Endothelial cell of umbilical vein (primary cell): Measurements from ENCODE around the gene XYLT1. TPM values are rescaled to one million over a fixed set of nuclear protein-coding genes. Genes with fewer than 3 reads are reported as not detected.

ENCODE experiments used
- BruUV-seq: library from RNA; stranded (reverse); fragments of 400-500 nt; replicated peaks from 2 replicates; lab custom pipeline; 2021; lab: Mats Ljungman, UMichigan
- CTCF ChIA-PET: fragments of 300-600, 350-600 bp; sonication (Branson Sonifier 250); formaldehyde crosslinking; loops from one replicate; lab custom pipeline; 2021; ENCODE audit warnings: antibody characterized with exemption, inconsistent platforms; lab: Charles Lee
- POLR2A ChIA-PET: fragments of 300-600, 350-600 bp; sonication (Branson Sonifier 250); formaldehyde crosslinking; loops from one replicate; lab custom pipeline; 2021; ENCODE audit warnings: antibody characterized with exemption, inconsistent platforms; lab: Charles Lee
- DNase-seq: peaks from one replicate; pipeline ENCODE4 v3.0.0-alpha.2; 2011; ENCODE audit warnings: low read depth, low spot score
- FAIRE-seq: peaks from 2 replicates; lab custom pipeline; 2011; peaks lifted over from hg19 to GRCh38; lab: Jason Lieb, UNC
- H2AFZ ChIP-seq: 2 replicates; pipeline ENCODE4 v1.6.0; 2012; ENCODE audit warnings: low read depth, low read length, control low read depth, inconsistent platforms
- H3K27ac ChIP-seq: 2 replicates; pipeline ENCODE4 v1.5.1; 2011; ENCODE audit warnings: low read depth, mild to moderate bottlenecking, control low read depth, low read length, moderate library complexity; ENCODE audit not compliant: insufficient read depth
- H3K27me3 ChIP-seq, 2 experiments: 2 replicates each; pipeline versions ENCODE4 v1.6.0 to v1.6.1; 2011; ENCODE audit warnings: low read length in 2 of 2, mixed read lengths in 1 of 2; ENCODE audit not compliant: control insufficient read depth in 2 of 2, insufficient read depth in 2 of 2
- H3K36me3 ChIP-seq, 2 experiments: 2 replicates in 1 of 2; 3 replicates in 1 of 2; pipeline ENCODE4 v1.5.1; 2011; ENCODE audit warnings: low read length in 2 of 2, mild to moderate bottlenecking in 1 of 2, moderate library complexity in 1 of 2; ENCODE audit not compliant: control insufficient read depth in 2 of 2, insufficient read depth in 2 of 2; ENCODE audit errors: extremely low read depth in 1 of 2
- H3K4me1 ChIP-seq: 3 replicates; pipeline ENCODE4 v1.5.1; 2011; ENCODE audit warnings: mild to moderate bottlenecking, low read length; ENCODE audit not compliant: control insufficient read depth, insufficient read depth; ENCODE audit errors: extremely low read depth
- H3K4me2 ChIP-seq: 2 replicates; pipeline ENCODE4 v1.6.1; 2011; ENCODE audit warnings: low read length, control low read depth, mixed read lengths; ENCODE audit not compliant: insufficient read depth
- H3K4me3 ChIP-seq, 3 experiments: fragments of 200-600 bp in 1 of 3; sonication (generic), shearing (Covaris generic) in 1 of 3; replicated peaks in 1 of 3; 2 replicates each; pipeline ENCODE4 v1.5.1; 2011 to 2016; ENCODE audit warnings: control low read depth in 3 of 3, low read length in 3 of 3, mild to moderate bottlenecking in 2 of 3, inconsistent platforms in 1 of 3, low read depth in 1 of 3, moderate library complexity in 1 of 3; ENCODE audit not compliant: insufficient read depth in 1 of 3
- H3K79me2 ChIP-seq: 2 replicates; pipeline ENCODE4 v1.6.0; 2012; ENCODE audit warnings: low read length, inconsistent platforms; ENCODE audit not compliant: control insufficient read depth, insufficient read depth
- H3K9ac ChIP-seq: replicated peaks from 2 replicates; pipeline ENCODE3; 2011; ENCODE audit warnings: low read length, control low read depth; ENCODE audit not compliant: insufficient read depth; ENCODE audit errors: extremely low read depth
- H3K9me1 ChIP-seq: replicated peaks from 3 replicates; pipeline ENCODE4 v1.6.0; 2011; ENCODE audit warnings: mild to moderate bottlenecking, low read length; ENCODE audit not compliant: control insufficient read depth, insufficient read depth; ENCODE audit errors: extremely low read depth
- H3K9me3 ChIP-seq: replicated peaks from 2 replicates; pipeline ENCODE4 v1.5.1; 2012; ENCODE audit warnings: low read length, inconsistent platforms; ENCODE audit not compliant: control insufficient read depth, insufficient read depth
- H4K20me1 ChIP-seq: replicated peaks from 2 replicates; pipeline ENCODE3; 2011; ENCODE audit warnings: mild to moderate bottlenecking, low read length; ENCODE audit not compliant: control insufficient read depth, insufficient read depth; ENCODE audit errors: extremely low read depth
- CTCF ChIP-seq, 2 donors: IDR thresholded peaks; 1 replicate in 1 of 2; 2 replicates in 1 of 2; pipeline ENCODE4 v1.5.1; 2011; ENCODE audit warnings: low read length in 2 of 2, mild to moderate bottlenecking in 2 of 2, moderate library complexity in 2 of 2, control low read depth in 1 of 2, inconsistent platforms in 1 of 2, low read depth in 1 of 2; ENCODE audit not compliant: insufficient read depth in 1 of 2; ENCODE audit errors: extremely low read depth in 1 of 2
- EZH2 ChIP-seq: IDR thresholded peaks from 2 replicates; pipeline ENCODE4 v1.6.1; 2012; ENCODE audit warnings: borderline replicate concordance, low read depth, mild to moderate bottlenecking, moderate library complexity, low read length, inconsistent platforms; ENCODE audit not compliant: severe bottlenecking
- FOS ChIP-seq: IDR thresholded peaks from 2 replicates; pipeline ENCODE4 v1.6.1; 2011; ENCODE audit warnings: mild to moderate bottlenecking, low read length, moderate library complexity, borderline replicate concordance; ENCODE audit not compliant: insufficient read depth
- GATA2 ChIP-seq: IDR thresholded peaks from 2 replicates; pipeline ENCODE4 v1.7.0; 2011; ENCODE audit warnings: low read depth, mild to moderate bottlenecking, moderate library complexity, mixed read lengths, low read length; ENCODE audit not compliant: insufficient read length, insufficient read depth
- JUN ChIP-seq: IDR thresholded peaks from 2 replicates; pipeline ENCODE4 v1.6.1; 2011; ENCODE audit warnings: borderline replicate concordance, low read depth; ENCODE audit not compliant: insufficient read length, insufficient read depth
- MAX ChIP-seq: IDR thresholded peaks from 2 replicates; pipeline ENCODE4 v1.6.1; 2011; ENCODE audit not compliant: insufficient read depth, insufficient read length
- MYC ChIP-seq: IDR thresholded peaks from one replicate; pipeline ENCODE4 v1.6.1; 2011; ENCODE audit warnings: mild to moderate bottlenecking, low read depth, low read length
- POLR2A ChIP-seq: IDR thresholded peaks from 2 replicates; pipeline ENCODE4 v1.6.1; 2012; ENCODE audit warnings: low read depth, mild to moderate bottlenecking, control low read depth, low read length
- POLR2AphosphoS5 ChIP-seq: IDR thresholded peaks from 2 replicates; pipeline ENCODE4 v1.6.1; 2012; ENCODE audit warnings: low read depth, mild to moderate bottlenecking, control low read depth, low read length, moderate library complexity; ENCODE audit not compliant: insufficient read depth
- dilution Hi-C: fragments of 300-500 bp; cut with MboI; formaldehyde crosslinking; loops from one replicate; pipeline ENCODE4 v1.15.0; 2019; ENCODE audit warnings: low sequenced_read_pairs; ENCODE audit not compliant: extremely low pct_ligation_motif_present
- intact Hi-C: fragments of 100-400 bp; cut with micrococcal nuclease; formaldehyde crosslinking; loops from one replicate; pipeline ENCODE4 v1.10.0; 2022
- polyA plus RNA-seq, 4 experiments: library from polyadenylated mRNA; depleted of rRNA in 3 of 4; stranded (reverse) in 3 of 4; unstranded in 1 of 4; fragments of >200 nt; gene quantifications; 2 replicates each; pipeline versions ENCODE4 v1.2.1 to v1.2.3, GENCODE V29; 2011 to 2012; ENCODE audit warnings: missing spikeins in 1 of 4
- total RNA-seq: library from RNA; stranded (reverse); gene quantifications from 2 replicates; pipeline ENCODE4 v1.2.3, GENCODE V29; 2021

Gene XYLT1
- total and polyA plus RNA-seq, 2 donors (not counting 3 experiments of a cell fraction or from before 2014, with no cell fraction given): 0.63 to 2.9 TPM

- CTCF ChIA-PET: no interaction called here
- Histone ChIP-seq H3K9me3 (no peaks in the 10 kb centered on the region), H3K36me3 (no peaks in the 10 kb centered on the region), H3K9me1 (no peaks in the 10 kb centered on the region), H3K27me3 (no peaks in the 10 kb centered on the region), H3K9ac (no peak overlapping the region), H2AFZ (no peak overlapping the region), H4K20me1 (no peaks in the 10 kb centered on the region), H3K27ac (no peak overlapping the region), H3K4me1 (no peaks in the 10 kb centered on the region), H3K4me3 (no peak overlapping the region), H3K4me2 (no peak overlapping the region), H3K79me2 (no peaks in the 10 kb centered on the region)
- dilution Hi-C loops (no loop called here), intact Hi-C loops (no loop called here)
- no peak for FAIRE-seq
- TF ChIP-seq GATA2 (no peak), FOS (no peak), EZH2 (no peak), MYC (no peak), JUN (no peak), CTCF (IDR thresholded peaks at IDR 0.05; ENCODE audit: extremely low read depth in 1 of 2, insufficient read depth in 1 of 2, low read depth in 1 of 2, low read length in 2 of 2) (no peak), POLR2AphosphoS5 (no peak), POLR2A (no peak), MAX (no peak)
- BruUV-seq: no TSS peak
- POLR2A ChIA-PET: no interaction called here
- no peak for DNase-seq
Observed at GRCh38 chr16:17496891-17497290, 26.1 kb upstream of the XYLT1 start.
